IPS-18a (cell line): ENCODE results near the gene UBAP2.
A peak's percentile ranks its signal among the peaks of the same experiment; 100 is the strongest.

Experiments
- H3K27ac ChIP-seq: one replicate; pipeline ENCODE4 v1.5.1; 2013; ENCODE audit warnings: low read length
- H3K27me3 ChIP-seq: one replicate; pipeline ENCODE4 v1.6.1; 2013; ENCODE audit warnings: mild to moderate bottlenecking, low read length; ENCODE audit not compliant: control insufficient read depth, insufficient read depth
- H3K36me3 ChIP-seq: one replicate; pipeline ENCODE4 v1.6.1; 2013; ENCODE audit warnings: low read depth, low read length; ENCODE audit not compliant: control insufficient read depth
- H3K4me1 ChIP-seq: one replicate; pipeline ENCODE4 v1.6.1; 2013; ENCODE audit warnings: low read depth, low read length; ENCODE audit not compliant: control insufficient read depth
- H3K4me3 ChIP-seq: one replicate; pipeline ENCODE4 v1.5.1; 2013; ENCODE audit warnings: low read length
- H3K9ac ChIP-seq: one replicate; pipeline ENCODE4 v1.6.1; 2013; ENCODE audit warnings: mild to moderate bottlenecking, low read length, moderate library complexity
- H3K9me3 ChIP-seq: one replicate; pipeline ENCODE4 v1.6.1; 2013; ENCODE audit warnings: low read depth, low read length; ENCODE audit not compliant: control insufficient read depth

Gene UBAP2, protein sequence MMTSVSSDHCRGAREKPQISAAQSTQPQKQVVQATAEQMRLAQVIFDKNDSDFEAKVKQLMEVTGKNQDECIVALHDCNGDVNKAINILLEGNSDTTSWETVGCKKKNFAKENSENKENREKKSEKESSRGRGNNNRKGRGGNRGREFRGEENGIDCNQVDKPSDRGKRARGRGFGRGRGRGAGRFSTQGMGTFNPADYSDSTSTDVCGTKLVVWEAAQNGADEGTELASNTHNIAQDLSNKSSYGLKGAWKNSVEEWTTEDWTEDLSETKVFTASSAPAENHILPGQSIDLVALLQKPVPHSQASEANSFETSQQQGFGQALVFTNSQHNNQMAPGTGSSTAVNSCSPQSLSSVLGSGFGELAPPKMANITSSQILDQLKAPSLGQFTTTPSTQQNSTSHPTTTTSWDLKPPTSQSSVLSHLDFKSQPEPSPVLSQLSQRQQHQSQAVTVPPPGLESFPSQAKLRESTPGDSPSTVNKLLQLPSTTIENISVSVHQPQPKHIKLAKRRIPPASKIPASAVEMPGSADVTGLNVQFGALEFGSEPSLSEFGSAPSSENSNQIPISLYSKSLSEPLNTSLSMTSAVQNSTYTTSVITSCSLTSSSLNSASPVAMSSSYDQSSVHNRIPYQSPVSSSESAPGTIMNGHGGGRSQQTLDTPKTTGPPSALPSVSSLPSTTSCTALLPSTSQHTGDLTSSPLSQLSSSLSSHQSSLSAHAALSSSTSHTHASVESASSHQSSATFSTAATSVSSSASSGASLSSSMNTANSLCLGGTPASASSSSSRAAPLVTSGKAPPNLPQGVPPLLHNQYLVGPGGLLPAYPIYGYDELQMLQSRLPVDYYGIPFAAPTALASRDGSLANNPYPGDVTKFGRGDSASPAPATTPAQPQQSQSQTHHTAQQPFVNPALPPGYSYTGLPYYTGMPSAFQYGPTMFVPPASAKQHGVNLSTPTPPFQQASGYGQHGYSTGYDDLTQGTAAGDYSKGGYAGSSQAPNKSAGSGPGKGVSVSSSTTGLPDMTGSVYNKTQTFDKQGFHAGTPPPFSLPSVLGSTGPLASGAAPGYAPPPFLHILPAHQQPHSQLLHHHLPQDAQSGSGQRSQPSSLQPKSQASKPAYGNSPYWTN

DNA sequence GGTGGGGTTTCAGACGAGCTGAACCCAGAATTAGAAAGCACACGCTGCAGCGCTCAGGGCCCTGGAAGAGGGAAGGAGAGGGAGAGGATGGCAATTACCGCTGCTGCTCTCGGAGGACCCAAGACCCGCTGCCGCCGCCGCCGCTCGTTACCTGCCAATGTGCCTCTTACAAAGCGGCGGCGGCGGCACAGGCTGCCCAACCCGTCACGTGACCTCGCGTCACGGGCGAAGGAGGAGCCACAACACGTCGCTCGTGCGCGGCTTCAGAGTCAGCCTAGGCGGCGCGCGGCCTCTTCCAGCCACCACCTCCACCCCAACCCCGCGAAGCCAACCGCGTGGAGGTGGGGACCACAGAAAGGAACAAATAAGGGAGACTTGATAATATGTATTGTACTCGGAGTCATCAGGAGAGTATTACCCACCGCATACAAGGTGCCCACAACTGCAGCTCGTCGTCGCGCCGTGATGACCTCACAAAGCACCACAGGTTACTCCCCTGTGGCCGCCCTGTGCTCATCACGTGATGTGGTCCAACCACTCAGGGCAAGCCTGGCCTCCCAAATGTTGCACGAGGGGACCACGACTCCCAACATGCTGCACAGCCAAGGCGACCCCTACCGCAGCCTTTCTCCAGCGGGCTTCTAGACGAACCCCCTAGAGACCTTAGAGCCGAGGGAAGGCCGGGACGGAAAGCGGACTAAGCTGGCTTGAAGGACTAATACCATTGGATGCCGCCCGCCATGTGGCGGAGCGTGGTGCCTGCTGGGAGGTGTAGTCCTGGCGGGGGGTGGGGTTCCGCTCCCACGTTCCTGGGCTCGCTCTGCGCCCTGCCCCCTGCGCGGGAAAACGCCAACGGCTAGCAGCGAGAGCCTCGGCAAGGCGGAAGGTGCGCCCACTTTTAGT is at the start of gene UBAP2:
UBAP2 (minus strand) TSS at position 161 of the 903 bp plus-strand sequence. CDS start 31,739 bp downstream, outside the sequence.
- H3K9ac ChIP-seq: peak within 1 kb of the TSS; percentile 99
- peak within 1 kb of the TSS; percentile 99 for H3K4me3 ChIP-seq
- peak within 1 kb of the TSS; percentile 100 for H3K27ac ChIP-seq
- H3K9me3 ChIP-seq: no peaks in the 10 kb centered on the region
- no peaks in the 10 kb centered on the region for H3K27me3 ChIP-seq
- H3K36me3 ChIP-seq: no peaks in the 10 kb centered on the region
- H3K4me1 ChIP-seq: peaks cover 19% of the 10 kb centered on the region

GRCh38 chr9:34098307-34098706 is 49.6 kb upstream of the UBAP2 start:
- Histone ChIP-seq H3K36me3 (peaks cover 54% of the 10 kb centered on the region), H3K27ac (no peak overlapping the region), H3K4me3 (no peak overlapping the region)

GRCh38 chr9:34097865-34098264 is 49.2 kb upstream of the UBAP2 start:
- H3K36me3 ChIP-seq: peaks cover 58% of the 10 kb centered on the region
- no peaks in the 10 kb centered on the region for H3K4me1 ChIP-seq
- H3K27ac ChIP-seq: no peak overlapping the region
- H3K9ac ChIP-seq: no peak overlapping the region
- no peaks in the 10 kb centered on the region for H3K27me3 ChIP-seq
- H3K4me3 ChIP-seq: no peak overlapping the region
- H3K9me3 ChIP-seq: no peaks in the 10 kb centered on the region

More at GRCh38 chr9:34098307-34098706, 49.6 kb upstream of the UBAP2 start:
- no peak overlapping the region for H3K9ac ChIP-seq
- H3K4me1 ChIP-seq: no peaks in the 10 kb centered on the region
- H3K27me3 ChIP-seq: no peaks in the 10 kb centered on the region
- no peaks in the 10 kb centered on the region for H3K9me3 ChIP-seq

DNA sequence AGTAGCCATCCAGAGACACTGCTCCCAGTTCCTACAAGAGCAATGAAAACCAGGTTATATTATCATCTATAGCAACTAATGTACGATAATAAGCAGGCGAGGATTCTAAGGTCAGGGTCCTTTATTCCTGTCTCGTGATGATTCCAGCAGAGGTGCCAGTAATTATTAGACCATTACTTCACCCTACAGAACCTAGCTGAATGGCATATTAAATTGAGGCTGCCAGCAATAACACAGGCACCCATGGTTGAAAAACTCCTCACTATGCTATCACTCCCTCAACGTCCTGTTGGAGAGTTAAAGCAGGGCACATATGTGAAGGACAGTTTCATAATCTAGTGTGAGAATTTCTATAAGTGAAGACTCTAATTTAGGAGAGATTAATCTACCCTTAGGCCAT is 48.1 kb upstream of the UBAP2 start:
- Histone ChIP-seq H3K9me3 (no peaks in the 10 kb centered on the region), H3K9ac (no peak overlapping the region), H3K4me1 (no peaks in the 10 kb centered on the region), H3K27ac (no peak overlapping the region), H3K36me3 (peaks cover 56% of the 10 kb centered on the region), H3K4me3 (no peak overlapping the region), H3K27me3 (no peaks in the 10 kb centered on the region)

DNA sequence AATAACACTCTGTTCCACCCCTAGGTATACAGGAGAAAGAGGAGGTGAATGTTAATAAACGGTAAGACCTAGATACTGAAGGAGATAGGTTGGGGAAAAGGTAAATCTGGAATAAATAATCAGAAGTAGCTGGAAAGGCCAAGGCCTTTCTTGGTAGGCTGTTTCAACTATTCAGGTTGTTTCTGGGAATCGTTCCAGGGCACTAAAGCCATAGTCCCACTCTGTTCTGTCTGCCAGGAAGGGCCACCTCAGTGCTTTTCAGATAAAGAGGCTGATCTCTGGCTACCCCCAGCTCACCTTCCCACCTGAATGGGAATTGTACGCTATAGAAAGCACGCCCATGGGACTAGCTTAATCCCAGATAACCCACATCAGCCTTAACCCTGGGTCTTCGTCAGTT is 44.9 kb upstream of the UBAP2 start:
- no peak overlapping the region for H3K27ac ChIP-seq
- no peaks in the 10 kb centered on the region for H3K9me3 ChIP-seq
- peaks cover 81% of the 10 kb centered on the region for H3K36me3 ChIP-seq
- no peaks in the 10 kb centered on the region for H3K4me1 ChIP-seq
- no peak overlapping the region for H3K4me3 ChIP-seq
- H3K9ac ChIP-seq: no peak overlapping the region
- H3K27me3 ChIP-seq: no peaks in the 10 kb centered on the region

DNA sequence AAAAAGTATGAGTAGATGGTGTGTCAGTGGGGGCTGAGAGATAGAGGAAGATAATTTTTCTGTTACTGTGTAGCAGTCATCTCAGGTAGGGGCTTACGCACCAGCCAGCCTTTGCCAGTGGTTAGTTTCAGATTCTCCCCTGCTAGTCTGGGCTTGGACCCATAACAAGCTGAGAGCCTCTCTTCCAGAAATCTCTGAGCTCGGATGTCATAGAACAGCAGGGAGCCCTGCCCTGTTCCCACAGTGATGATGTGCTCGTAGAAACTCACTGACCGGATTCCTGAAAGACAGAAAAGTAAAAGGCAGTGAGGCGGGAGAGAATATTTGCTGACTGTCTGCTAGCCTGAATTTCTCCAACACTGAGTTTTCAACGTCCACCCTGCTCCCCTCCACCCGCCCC is 40.6 kb upstream of the UBAP2 start:
- Histone ChIP-seq H3K4me3 (no peak overlapping the region), H3K9ac (no peak overlapping the region), H3K9me3 (no peaks in the 10 kb centered on the region), H3K27ac (no peak overlapping the region), H3K4me1 (no peaks in the 10 kb centered on the region), H3K36me3 (peaks cover 73% of the 10 kb centered on the region), H3K27me3 (no peaks in the 10 kb centered on the region)

GRCh38 chr9:34087370-34087769 is 38.7 kb upstream of the UBAP2 start:
- Histone ChIP-seq H3K4me1 (no peaks in the 10 kb centered on the region), H3K27me3 (no peaks in the 10 kb centered on the region), H3K9ac (no peak overlapping the region), H3K36me3 (peaks cover 58% of the 10 kb centered on the region), H3K9me3 (no peaks in the 10 kb centered on the region), H3K27ac (no peak overlapping the region), H3K4me3 (no peak overlapping the region)

- no peaks in the 10 kb centered on the region for H3K27me3 ChIP-seq
- no peaks in the 10 kb centered on the region for H3K9me3 ChIP-seq
- no peak overlapping the region for H3K4me3 ChIP-seq
- no peak overlapping the region for H3K9ac ChIP-seq
- H3K36me3 ChIP-seq: peaks cover 53% of the 10 kb centered on the region
- H3K4me1 ChIP-seq: no peaks in the 10 kb centered on the region
- H3K27ac ChIP-seq: no peak overlapping the region
Measured at GRCh38 chr9:34086864-34087263, 38.2 kb upstream of the UBAP2 start.

- no peak overlapping the region for H3K4me3 ChIP-seq
- no peaks in the 10 kb centered on the region for H3K27me3 ChIP-seq
- no peak overlapping the region for H3K27ac ChIP-seq
- no peaks in the 10 kb centered on the region for H3K4me1 ChIP-seq
- H3K9me3 ChIP-seq: no peaks in the 10 kb centered on the region
- peaks cover 46% of the 10 kb centered on the region for H3K36me3 ChIP-seq
- no peak overlapping the region for H3K9ac ChIP-seq
Measured at GRCh38 chr9:34085581-34086500, 37.2 kb upstream of the UBAP2 start.

GRCh38 chr9:34084562-34084961 is 35.9 kb upstream of the UBAP2 start:
- H3K9ac ChIP-seq: no peak overlapping the region
- H3K4me1 ChIP-seq: no peaks in the 10 kb centered on the region
- no peaks in the 10 kb centered on the region for H3K9me3 ChIP-seq
- peaks cover 37% of the 10 kb centered on the region for H3K36me3 ChIP-seq
- H3K4me3 ChIP-seq: no peak overlapping the region
- no peaks in the 10 kb centered on the region for H3K27me3 ChIP-seq
- no peak overlapping the region for H3K27ac ChIP-seq
